ENCODE data around the gene WNK2.

- TF ChIP-seq CTCF (IDR thresholded peaks at IDR 0.05; ENCODE audit: low read depth, low read length) (no peak), POLR2A (IDR thresholded peaks at IDR 0.05; ENCODE audit: extremely low read depth, insufficient read length) (no peak), MAX (IDR thresholded peaks at IDR 0.05; ENCODE audit: low read depth, low read length) (no peak), MYC (IDR thresholded peaks at IDR 0.05; ENCODE audit: low read depth, low read length) (no peak)
Measured at GRCh38 chr9:93294011-93294410, 110.1 kb downstream of the WNK2 start.
